Measurements from ENCODE around the gene RPTN.
A peak's percentile ranks its signal among the peaks of the same experiment; 100 is the strongest.

Gene RPTN

GRCh38 chr1:152167835-152168534, 9.0 kb upstream of the RPTN start:
- Histone ChIP-seq H3K9ac (ENCODE audit: low read length) (peak overlapping the region; percentile 34), H3K4ac (ENCODE audit: low read depth in 1 of 2, low read length in 2 of 2) (no peak overlapping the region), H3K27me3 (ENCODE audit: control insufficient read depth in 1 of 2, insufficient read depth in 1 of 2, low read length in 2 of 2) (peaks cover 15 to 34% of the 10 kb centered on the region in 2 experiments), H3K18ac (ENCODE audit: low read depth in 1 of 2, low read length in 2 of 2) (no peak overlapping the region), H3K79me1 (replicated peaks; ENCODE audit: low read length, poor library complexity, severe bottlenecking) (no peaks in the 10 kb centered on the region), H2BK5ac (ENCODE audit: low read depth, low read length, poor library complexity, severe bottlenecking) (peak overlapping the region; percentile 92), H3K4me1 (ENCODE audit: control insufficient read depth, insufficient read depth, low read depth, low read length) (peaks cover 10% of the 10 kb centered on the region), H2AK5ac (ENCODE audit: low read length, severe bottlenecking) (peak overlapping the region; percentile 86), H4K91ac (ENCODE audit: low read length) (no peak overlapping the region), H2BK12ac (ENCODE audit: low read length in 2 of 2) (no peak overlapping the region), H2BK120ac (ENCODE audit: low read depth, low read length) (no peak overlapping the region), H3K4me2 (ENCODE audit: low read length, poor library complexity, severe bottlenecking) (peak overlapping the region; percentile 32), H3K27ac (ENCODE audit: low read length, poor library complexity, severe bottlenecking) (peak overlapping the region; percentile 87), H3K36me3 (ENCODE audit: control insufficient read depth in 1 of 2, insufficient read depth in 2 of 2, low read depth in 1 of 2, low read length in 2 of 2) (no peaks in the 10 kb centered on the region), H3K23ac (ENCODE audit: low read length in 2 of 2) (no peak overlapping the region), H3K9me3 (ENCODE audit: control insufficient read depth, low read length) (no peaks in the 10 kb centered on the region), H3K14ac (ENCODE audit: low read length in 2 of 2) (no peak overlapping the region), H3K4me3 (ENCODE audit: insufficient read depth in 1 of 2, low read depth in 1 of 2, low read length in 2 of 2) (no peak overlapping the region), H2AFZ (ENCODE audit: low read depth, low read length) (no peak overlapping the region), H4K8ac (ENCODE audit: low read length) (no peak overlapping the region), H2BK15ac (ENCODE audit: low read depth, poor library complexity, severe bottlenecking) (no peak overlapping the region)
- WGBS: 23% methylated on average over 3 of the region's 3 CpGs
- peak; percentile 30 for DNase-seq

- no peak for DNase-seq
- 30% methylated on average over 1 of the region's 1 CpG for WGBS
- H3K18ac ChIP-seq (ENCODE audit: low read depth in 1 of 2, low read length in 2 of 2): no peak overlapping the region
These were observed 7.9 kb upstream of the RPTN start for GRCh38 chr1:152166966-152167365.

GRCh38 chr1:152165286-152166077, 6.5 kb upstream of the RPTN start:
- no peak overlapping the region for H3K4me3 ChIP-seq (ENCODE audit: insufficient read depth in 1 of 2, low read depth in 1 of 2, low read length in 2 of 2)
- DNase-seq: no peak
- H4K91ac ChIP-seq (ENCODE audit: low read length): no peak overlapping the region
- H3K27me3 ChIP-seq (ENCODE audit: control insufficient read depth in 1 of 2, insufficient read depth in 1 of 2, low read length in 2 of 2): peaks cover 14 to 23% of the 10 kb centered on the region in 2 experiments
- H2BK120ac ChIP-seq (ENCODE audit: low read depth, low read length): no peak overlapping the region
- no peak overlapping the region for H2BK12ac ChIP-seq (ENCODE audit: low read length in 2 of 2)
- 81% methylated on average over 2 of the region's 4 CpGs for WGBS
- no peak overlapping the region for H3K9ac ChIP-seq (ENCODE audit: low read length)
- no peak overlapping the region for H3K18ac ChIP-seq (ENCODE audit: low read depth in 1 of 2, low read length in 2 of 2)
- H3K27ac ChIP-seq (ENCODE audit: low read length, poor library complexity, severe bottlenecking): no peak overlapping the region
- H4K8ac ChIP-seq (ENCODE audit: low read length): no peak overlapping the region
- H3K23ac ChIP-seq (ENCODE audit: low read length in 2 of 2): no peak overlapping the region
- peaks cover 10% of the 10 kb centered on the region for H3K4me1 ChIP-seq (ENCODE audit: control insufficient read depth, insufficient read depth, low read depth, low read length)
- H3K4ac ChIP-seq (ENCODE audit: low read depth in 1 of 2, low read length in 2 of 2): no peak overlapping the region
- H3K36me3 ChIP-seq (ENCODE audit: control insufficient read depth in 1 of 2, insufficient read depth in 2 of 2, low read depth in 1 of 2, low read length in 2 of 2): no peaks in the 10 kb centered on the region
- no peaks in the 10 kb centered on the region for H3K79me1 ChIP-seq (replicated peaks; ENCODE audit: low read length, poor library complexity, severe bottlenecking)
- H2BK15ac ChIP-seq (ENCODE audit: low read depth, poor library complexity, severe bottlenecking): no peak overlapping the region
- H2AFZ ChIP-seq (ENCODE audit: low read depth, low read length): no peak overlapping the region
- H2BK5ac ChIP-seq (ENCODE audit: low read depth, low read length, poor library complexity, severe bottlenecking): no peak overlapping the region
- H3K4me2 ChIP-seq (ENCODE audit: low read length, poor library complexity, severe bottlenecking): no peak overlapping the region
- H2AK5ac ChIP-seq (ENCODE audit: low read length, severe bottlenecking): no peak overlapping the region
- no peak overlapping the region for H3K14ac ChIP-seq (ENCODE audit: low read length in 2 of 2)
- H3K9me3 ChIP-seq (ENCODE audit: control insufficient read depth, low read length): no peaks in the 10 kb centered on the region

More at GRCh38 chr1:152166966-152167365, 7.9 kb upstream of the RPTN start:
- Histone ChIP-seq H3K4me3 (ENCODE audit: insufficient read depth in 1 of 2, low read depth in 1 of 2, low read length in 2 of 2) (no peak overlapping the region), H3K79me1 (replicated peaks; ENCODE audit: low read length, poor library complexity, severe bottlenecking) (no peaks in the 10 kb centered on the region), H2BK120ac (ENCODE audit: low read depth, low read length) (no peak overlapping the region), H3K4me2 (ENCODE audit: low read length, poor library complexity, severe bottlenecking) (no peak overlapping the region), H3K36me3 (ENCODE audit: control insufficient read depth in 1 of 2, insufficient read depth in 2 of 2, low read depth in 1 of 2, low read length in 2 of 2) (no peaks in the 10 kb centered on the region), H3K14ac (ENCODE audit: low read length in 2 of 2) (no peak overlapping the region), H4K8ac (ENCODE audit: low read length) (no peak overlapping the region), H3K23ac (ENCODE audit: low read length in 2 of 2) (no peak overlapping the region), H2BK12ac (ENCODE audit: low read length in 2 of 2) (no peak overlapping the region), H2BK15ac (ENCODE audit: low read depth, poor library complexity, severe bottlenecking) (no peak overlapping the region), H3K4ac (ENCODE audit: low read depth in 1 of 2, low read length in 2 of 2) (no peak overlapping the region), H3K9ac (ENCODE audit: low read length) (peak overlapping the region; percentile 34), H4K91ac (ENCODE audit: low read length) (no peak overlapping the region), H2BK5ac (ENCODE audit: low read depth, low read length, poor library complexity, severe bottlenecking) (peak overlapping the region; percentile 92), H3K4me1 (ENCODE audit: control insufficient read depth, insufficient read depth, low read depth, low read length) (peaks cover 10% of the 10 kb centered on the region), H2AFZ (ENCODE audit: low read depth, low read length) (no peak overlapping the region), H3K27ac (ENCODE audit: low read length, poor library complexity, severe bottlenecking) (peak overlapping the region; percentile 81), H3K27me3 (ENCODE audit: control insufficient read depth in 1 of 2, insufficient read depth in 1 of 2, low read length in 2 of 2) (peaks cover 8 to 24% of the 10 kb centered on the region in 2 experiments), H2AK5ac (ENCODE audit: low read length, severe bottlenecking) (peak overlapping the region; percentile 61), H3K9me3 (ENCODE audit: control insufficient read depth, low read length) (no peaks in the 10 kb centered on the region)

- 33% methylated on average over 2 of the region's 2 CpGs for WGBS
- Histone ChIP-seq H2AFZ (ENCODE audit: low read depth, low read length) (no peak overlapping the region), H2BK5ac (ENCODE audit: low read depth, low read length, poor library complexity, severe bottlenecking) (no peak overlapping the region), H3K36me3 (ENCODE audit: control insufficient read depth in 1 of 2, insufficient read depth in 2 of 2, low read depth in 1 of 2, low read length in 2 of 2) (no peaks in the 10 kb centered on the region), H4K8ac (ENCODE audit: low read length) (no peak overlapping the region), H4K91ac (ENCODE audit: low read length) (no peak overlapping the region), H3K18ac (ENCODE audit: low read depth in 1 of 2, low read length in 2 of 2) (no peak overlapping the region), H3K9me3 (ENCODE audit: control insufficient read depth, low read length) (no peaks in the 10 kb centered on the region), H2BK120ac (ENCODE audit: low read depth, low read length) (no peak overlapping the region), H2AK5ac (ENCODE audit: low read length, severe bottlenecking) (no peak overlapping the region), H3K9ac (ENCODE audit: low read length) (no peak overlapping the region), H3K14ac (ENCODE audit: low read length in 2 of 2) (no peak overlapping the region), H3K4me1 (ENCODE audit: control insufficient read depth, insufficient read depth, low read depth, low read length) (peaks cover 10% of the 10 kb centered on the region), H3K4ac (ENCODE audit: low read depth in 1 of 2, low read length in 2 of 2) (no peak overlapping the region), H3K23ac (ENCODE audit: low read length in 2 of 2) (no peak overlapping the region), H3K4me3 (ENCODE audit: insufficient read depth in 1 of 2, low read depth in 1 of 2, low read length in 2 of 2) (no peak overlapping the region), H3K27me3 (ENCODE audit: control insufficient read depth in 1 of 2, insufficient read depth in 1 of 2, low read length in 2 of 2) (peaks cover 10 to 15% of the 10 kb centered on the region in 2 experiments), H2BK15ac (ENCODE audit: low read depth, poor library complexity, severe bottlenecking) (no peak overlapping the region), H3K4me2 (ENCODE audit: low read length, poor library complexity, severe bottlenecking) (no peak overlapping the region), H3K27ac (ENCODE audit: low read length, poor library complexity, severe bottlenecking) (no peak overlapping the region), H3K79me1 (replicated peaks; ENCODE audit: low read length, poor library complexity, severe bottlenecking) (no peaks in the 10 kb centered on the region), H2BK12ac (ENCODE audit: low read length in 2 of 2) (no peak overlapping the region)
- DNase-seq: no peak
These were observed 5.6 kb upstream of the RPTN start for GRCh38 chr1:152164517-152165136.

All from mesenchymal stem cell (in vitro differentiated cells and primary cell).